Suprapubic skin (tissue), 4 donors: ENCODE results near the gene PACSIN2.

Source experiments
- CTCF ChIP-seq, 2 donors: fragments of 200-600 bp in 1 of 2; fragments of 450-650 bp in 1 of 2; sonication (generic) in 1 of 2; IDR thresholded peaks; one replicate each; pipeline ENCODE4 v1.5.1; 2016 to 2019; ENCODE audit warnings: antibody characterized with exemption in 2 of 2, mild to moderate bottlenecking in 1 of 2, moderate library complexity in 1 of 2
- EP300 ChIP-seq: sonication (generic); formaldehyde crosslinking; IDR thresholded peaks from one replicate; pipeline ENCODE4 v1.6.1; 2017; ENCODE audit warnings: antibody characterized with exemption
- POLR2A ChIP-seq, 2 donors: fragments of 450-650 bp; IDR thresholded peaks; one replicate each; pipeline ENCODE4 v1.6.1; 2017; ENCODE audit warnings: antibody characterized with exemption in 2 of 2, mild to moderate bottlenecking in 2 of 2, moderate library complexity in 2 of 2
- POLR2AphosphoS5 ChIP-seq, 3 donors: sonication (generic); formaldehyde crosslinking; IDR thresholded peaks; one replicate each; pipeline ENCODE4 v1.6.1; 2017; ENCODE audit warnings: antibody characterized with exemption in 3 of 3

- TF ChIP-seq CTCF (IDR thresholded peaks at IDR 0.05) (no peak), POLR2AphosphoS5 (IDR thresholded peaks at IDR 0.05) (no peak), POLR2A (IDR thresholded peaks at IDR 0.05) (no peak), EP300 (no peak)
These were observed 57.4 kb downstream of the PACSIN2 start for GRCh38 chr22:42957544-42957943.
